HEK293T (cell line): ENCODE data around the gene MRNIP.

ENCODE experiments used
- BHLHE40 ChIP-seq: fragments of 450-650 bp; IDR thresholded peaks from 2 replicates; pipeline ENCODE4 v1.6.1; 2016; ENCODE audit warnings: mild to moderate bottlenecking, moderate library complexity, borderline replicate concordance
- ELF4 ChIP-seq: fragments of 450-650 bp; IDR thresholded peaks from 2 replicates; pipeline ENCODE4 v1.6.1; 2017; ENCODE audit warnings: antibody characterized with exemption
- FOXM1 ChIP-seq: fragments of 450-650 bp; IDR thresholded peaks from 2 replicates; pipeline ENCODE4 v1.6.1; 2017; ENCODE audit warnings: mild to moderate bottlenecking, borderline replicate concordance
- HDGF ChIP-seq: fragments of 450-650 bp; IDR thresholded peaks from 2 replicates; pipeline ENCODE4 v1.6.1; 2017; ENCODE audit warnings: antibody characterized with exemption, borderline replicate concordance
- TF ChIP-seq, protein P1 (sequence below): fragments of 450-650 bp; IDR thresholded peaks from 2 replicates; pipeline ENCODE4 v1.6.1; 2016

DNA sequence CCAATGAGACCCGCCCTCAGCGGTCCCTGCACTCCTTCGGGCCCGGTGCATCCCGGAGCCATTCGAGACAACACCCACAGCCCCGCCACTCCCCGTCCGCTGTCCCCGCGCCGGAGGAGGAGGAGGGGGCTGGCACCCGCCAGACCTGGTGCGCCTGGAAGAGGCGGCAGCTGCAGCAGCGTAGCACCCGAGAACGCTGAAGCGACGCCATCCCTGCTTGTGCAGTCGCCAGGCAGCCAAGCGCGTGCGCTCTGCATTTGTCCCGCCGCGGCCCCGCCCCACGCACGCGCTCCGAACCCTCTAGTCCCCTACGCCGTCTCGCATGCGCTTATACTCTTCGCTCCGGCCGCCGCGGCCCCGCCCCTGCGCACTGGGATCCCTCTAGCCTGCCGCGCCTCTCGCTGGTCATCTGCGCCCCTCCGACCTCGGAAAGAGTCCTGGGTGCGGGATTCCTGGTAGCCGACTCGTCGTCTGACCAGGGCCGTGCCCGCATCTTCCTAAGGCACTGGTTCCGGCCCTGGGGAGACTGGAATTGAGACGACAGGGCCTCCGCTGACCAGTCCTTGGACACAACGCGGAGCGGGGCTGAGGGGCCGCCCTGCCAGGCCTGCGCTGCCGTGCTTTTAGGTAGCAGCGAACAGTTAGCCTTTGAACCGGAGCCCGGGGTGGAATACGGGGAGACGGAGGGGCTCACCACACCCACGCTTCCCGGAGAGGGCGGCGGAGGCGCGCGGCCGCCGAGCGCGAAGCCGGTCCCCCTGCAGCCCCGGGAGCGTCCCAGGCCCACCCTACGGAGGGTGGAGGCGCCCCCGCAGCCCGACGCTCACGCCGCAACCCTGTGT is at the start of gene MRNIP:
- no peak for TF ChIP-seq HDGF
- no peak for TF ChIP-seq FOXM1
- TF ChIP-seq BHLHE40 = no peak
- TF ChIP-seq, protein P1, sequence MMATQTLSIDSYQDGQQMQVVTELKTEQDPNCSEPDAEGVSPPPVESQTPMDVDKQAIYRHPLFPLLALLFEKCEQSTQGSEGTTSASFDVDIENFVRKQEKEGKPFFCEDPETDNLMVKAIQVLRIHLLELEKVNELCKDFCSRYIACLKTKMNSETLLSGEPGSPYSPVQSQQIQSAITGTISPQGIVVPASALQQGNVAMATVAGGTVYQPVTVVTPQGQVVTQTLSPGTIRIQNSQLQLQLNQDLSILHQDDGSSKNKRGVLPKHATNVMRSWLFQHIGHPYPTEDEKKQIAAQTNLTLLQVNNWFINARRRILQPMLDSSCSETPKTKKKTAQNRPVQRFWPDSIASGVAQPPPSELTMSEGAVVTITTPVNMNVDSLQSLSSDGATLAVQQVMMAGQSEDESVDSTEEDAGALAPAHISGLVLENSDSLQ = no peak
- no peak for TF ChIP-seq ELF4
